GM13977 (cell line): ENCODE data around the gene PEAK1.

ENCODE experiments used
- DNase-seq: peaks from one replicate; pipeline ENCODE4 v3.0.0; 2012; ENCODE audit warnings: low spot score
- CTCF ChIP-seq: IDR thresholded peaks from 2 replicates; pipeline ENCODE4 v1.5.1; 2012; ENCODE audit warnings: mild to moderate bottlenecking, control low read depth; ENCODE audit not compliant: insufficient read depth; ENCODE audit errors: extremely low read depth, missing control alignments
- in situ Hi-C: fragments of 300-500 bp; cut with MboI; formaldehyde crosslinking; loops from one replicate; pipeline ENCODE4 v1.12.0; 2022; ENCODE audit warnings: low sequenced_read_pairs, low pct_unique_long_range_greater_than_20kb, mixed read lengths, inconsistent platforms; ENCODE audit not compliant: unreplicated experiment

PEAK1 gene

DNA sequence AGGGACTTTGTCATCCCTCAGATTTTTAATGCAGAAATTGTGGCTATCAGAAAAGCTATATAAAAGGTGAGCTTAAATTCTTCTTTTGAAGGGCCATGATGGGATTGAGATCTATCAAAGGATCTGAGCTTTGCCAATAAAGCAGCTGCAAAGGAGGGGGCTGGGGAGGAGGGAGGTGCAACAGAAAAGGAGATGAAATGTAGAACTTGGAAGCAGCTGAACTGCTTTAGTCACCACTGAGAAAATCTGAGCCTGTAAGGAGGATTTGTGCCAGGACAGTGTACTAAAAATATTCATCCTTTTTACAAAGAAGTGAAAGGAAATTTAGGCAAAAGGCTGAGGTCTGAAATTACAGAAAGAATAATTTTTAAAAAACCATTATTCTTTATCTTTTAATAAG lies 359.4 kb downstream of the PEAK1 start:
- TF ChIP-seq CTCF, result no peak
- DNase-seq, result no peak
- in situ Hi-C loops, result no loop called here

DNA sequence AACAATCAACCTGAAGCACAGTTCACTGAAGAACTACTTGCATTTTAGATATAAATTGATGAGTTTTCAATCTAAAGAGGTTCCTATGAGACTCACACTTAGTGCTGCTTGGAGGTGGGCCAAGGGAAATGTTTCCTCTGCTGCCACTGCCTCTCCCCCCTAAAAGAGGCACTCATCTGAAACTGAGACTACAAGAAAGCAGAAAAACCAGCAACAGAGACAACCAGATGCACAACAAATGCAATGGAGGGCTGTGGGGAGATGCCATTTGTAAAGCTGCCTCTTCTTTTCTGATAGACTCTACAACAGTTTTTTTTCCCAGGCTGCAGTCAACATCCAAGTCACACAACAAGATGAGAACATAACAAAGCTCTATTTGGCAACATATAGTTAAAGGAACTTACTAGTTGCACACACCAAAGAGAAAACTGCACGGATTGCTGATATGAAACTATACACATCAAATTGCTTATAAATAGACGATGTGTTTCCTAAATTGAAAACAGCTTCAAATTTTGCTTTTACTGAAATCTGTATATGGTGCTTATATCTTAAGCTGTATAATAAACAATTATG lies 360.0 kb downstream of the PEAK1 start:
- DNase-seq, result no peak
- in situ Hi-C loops, result no loop called here
- no peak for TF ChIP-seq CTCF

DNA sequence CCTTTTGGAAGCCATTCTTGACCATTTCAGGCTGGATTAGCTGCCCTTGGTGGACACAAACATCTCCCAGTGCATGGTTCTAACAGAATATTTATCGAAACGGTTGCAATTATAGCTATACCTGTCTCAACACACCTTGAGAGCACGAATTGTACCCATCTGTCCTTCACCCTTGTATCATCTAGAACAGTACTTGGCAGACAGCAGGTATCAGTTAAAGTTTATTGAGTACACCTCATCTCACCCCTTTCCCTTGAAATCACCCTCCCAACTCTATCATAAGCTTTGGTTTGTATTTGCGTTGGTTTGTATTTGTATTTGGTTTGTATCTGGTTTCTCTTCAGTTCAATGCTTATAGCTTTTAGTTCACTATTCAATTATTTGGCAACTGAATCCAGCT lies 361.4 kb downstream of the PEAK1 start:
- in situ Hi-C loops, result no loop called here
- TF ChIP-seq CTCF, result no peak
- DNase-seq, result no peak

- in situ Hi-C loops, result no loop called here
- DNase-seq, result no peak
- TF ChIP-seq CTCF, result no peak
These were observed 362.2 kb downstream of the PEAK1 start for GRCh38 chr15:77057685-77058084.

DNA sequence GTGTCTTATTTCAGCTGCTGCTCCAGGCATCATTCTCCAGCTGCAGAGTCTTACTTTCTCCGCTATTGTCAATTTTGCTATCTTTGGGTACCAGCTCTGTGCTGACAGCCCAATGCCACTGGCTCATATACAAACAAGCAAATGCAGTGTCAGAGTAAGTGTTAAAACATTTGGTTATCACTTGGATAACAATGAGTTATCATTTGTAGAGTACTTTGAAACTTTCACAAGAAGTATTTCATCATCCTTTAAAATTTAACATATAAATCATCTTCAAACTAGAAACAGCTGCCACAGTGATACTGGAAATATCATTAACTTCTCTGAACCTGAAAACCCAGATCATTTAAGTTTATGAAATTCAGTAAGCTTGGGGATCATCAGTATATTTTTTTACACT lies 362.8 kb downstream of the PEAK1 start:
- in situ Hi-C loops, result no loop called here
- TF ChIP-seq CTCF, result no peak
- no peak for DNase-seq

DNA sequence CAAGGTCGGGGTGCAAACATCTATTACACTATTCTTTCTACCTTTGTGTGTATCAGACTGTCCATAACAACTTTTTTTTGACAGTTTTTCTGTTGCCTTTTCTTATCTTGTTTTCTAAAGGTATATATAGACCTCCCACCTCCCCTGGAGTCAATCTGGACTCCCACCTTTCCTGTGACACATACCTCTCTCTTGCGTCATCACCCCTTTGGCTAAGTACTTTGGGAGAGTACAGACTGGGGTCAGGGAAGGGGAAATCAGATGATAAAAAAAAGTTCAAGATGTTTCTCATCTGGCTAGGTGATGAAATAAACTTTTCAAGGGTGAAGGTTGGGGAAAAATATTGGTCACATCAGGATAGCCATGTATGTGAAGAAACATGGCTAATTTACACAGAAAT lies 366.2 kb downstream of the PEAK1 start:
- in situ Hi-C loops, result no loop called here
- no peak for TF ChIP-seq CTCF
- no peak for DNase-seq

DNA sequence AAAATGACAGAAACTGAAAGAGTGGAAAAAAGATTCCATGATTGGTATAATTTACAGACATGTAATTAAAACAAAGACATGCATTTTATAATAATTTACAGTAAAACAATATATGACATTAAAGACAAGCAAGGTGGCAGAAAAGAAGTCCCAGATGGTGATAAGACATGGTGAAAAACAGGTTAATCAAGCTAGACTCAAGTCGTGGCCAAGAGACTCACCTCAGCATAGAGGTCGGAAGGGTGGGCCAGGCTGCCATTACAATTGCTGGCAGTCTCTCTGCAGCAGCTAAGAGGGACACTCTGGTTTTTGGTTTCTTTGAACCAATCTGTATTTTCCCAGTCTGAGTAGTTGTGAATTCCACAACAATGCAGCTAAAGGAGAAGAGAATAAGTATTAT lies 367.3 kb downstream of the PEAK1 start:
- TF ChIP-seq CTCF, result no peak
- in situ Hi-C loops, result no loop called here
- DNase-seq, result no peak
